ENCODE data around the gene MTFR2. TPM values are rescaled to one million over a fixed set of nuclear protein-coding genes. Genes with fewer than 3 reads are reported as not detected.

The MTFR2 gene
- total and polyA plus RNA-seq, 2 donors (not counting 3 experiments of a cell fraction or from before 2014, with no cell fraction given), result 7.7 to 8.7 TPM

GRCh38 chr6:136251394-136251793 lies 1.3 kb upstream of the MTFR2 start:
- no peaks in the 10 kb centered on the region for H4K20me1 ChIP-seq (replicated peaks; ENCODE audit: control insufficient read depth, extremely low read depth, insufficient read depth, low read length)
- H2AFZ ChIP-seq (ENCODE audit: low read depth, low read length), result no peak overlapping the region
- no TSS peak for BruUV-seq (replicated peaks)
- ChIA-PET CTCF (interaction anchor here (1.1 to 4.1 kb wide), 3 partner anchors 9 to 219 kb away, joined by 3 to 20 read pairs (median 12); no protein-coding TSS in a partner anchor), POLR2A (interaction anchor here (1.3 to 1.4 kb wide), 2 partner anchors 9 to 38 kb away, joined by 3 to 6 read pairs; partner anchors contain the start of gene BCLAF1)
- TF ChIP-seq GATA2 (IDR thresholded peaks at IDR 0.05; ENCODE audit: insufficient read depth, insufficient read length, low read depth, low read length), result no peak
- TF ChIP-seq POLR2A (IDR thresholded peaks at IDR 0.05; ENCODE audit: low read depth, low read length), result peak; percentile 44
- H3K27me3 ChIP-seq (ENCODE audit: control insufficient read depth in 2 of 2, insufficient read depth in 2 of 2, low read length in 2 of 2), result no peaks in the 10 kb centered on the region
- H3K9ac ChIP-seq (replicated peaks; ENCODE audit: extremely low read depth, insufficient read depth, low read length), result no peak overlapping the region
- H3K4me2 ChIP-seq (ENCODE audit: insufficient read depth, low read length), result peak overlapping the region; percentile 92
- H3K4me3 ChIP-seq (replicated peaks in 1 of 3; ENCODE audit: insufficient read depth in 1 of 3, low read depth in 1 of 3, low read length in 3 of 3), result peak overlapping the region in 1 of 3 experiments; percentile 85
- peaks cover 12% of the 10 kb centered on the region for H3K4me1 ChIP-seq (ENCODE audit: control insufficient read depth, extremely low read depth, insufficient read depth, low read length)
- DNase-seq (ENCODE audit: low read depth, low spot score), result peak; percentile 30
- H3K9me3 ChIP-seq (replicated peaks; ENCODE audit: control insufficient read depth, insufficient read depth, low read length), result no peaks in the 10 kb centered on the region
- H3K36me3 ChIP-seq (ENCODE audit: control insufficient read depth in 2 of 2, extremely low read depth in 1 of 2, insufficient read depth in 2 of 2, low read length in 2 of 2), result no peaks in the 10 kb centered on the region
- no peaks in the 10 kb centered on the region for H3K9me1 ChIP-seq (replicated peaks; ENCODE audit: control insufficient read depth, extremely low read depth, insufficient read depth, low read length)
- intact Hi-C loops (cut with micrococcal nuclease) (no loop called here), dilution Hi-C loops (cut with MboI; ENCODE audit: extremely low pct_ligation_motif_present, low sequenced_read_pairs) (no loop called here)
- FAIRE-seq, result no peak
- no peak overlapping the region for H3K27ac ChIP-seq (ENCODE audit: insufficient read depth, low read depth, low read length)
- H3K79me2 ChIP-seq (ENCODE audit: control insufficient read depth, insufficient read depth, low read length), result peaks cover 10% of the 10 kb centered on the region

- intact Hi-C loops (cut with micrococcal nuclease), result loop anchor here (1.0 kb wide), 2 partner anchors 39 to 753 kb away; partner anchors contain the start of genes AHI1 and BCLAF1
- FAIRE-seq, result no peak
These were observed 536 bp upstream of the MTFR2 start for GRCh38 chr6:136250686-136251008.

More at GRCh38 chr6:136250686-136251008, 536 bp upstream of the MTFR2 start:
- ChIA-PET CTCF (interaction anchor here (0.9 to 4.1 kb wide), 7 partner anchors 10 to 715 kb away, joined by 3 to 20 read pairs (median 5); partner anchors contain the start of gene BCLAF1), POLR2A (interaction anchor here (1.3 to 1.4 kb wide), 2 partner anchors 9 to 39 kb away, joined by 3 to 6 read pairs; partner anchors contain the start of gene BCLAF1)
- TF ChIP-seq POLR2A (IDR thresholded peaks at IDR 0.05; ENCODE audit: low read depth, low read length) (no peak), GATA2 (IDR thresholded peaks at IDR 0.05; ENCODE audit: insufficient read depth, insufficient read length, low read depth, low read length) (no peak)
- H4K20me1 ChIP-seq (replicated peaks; ENCODE audit: control insufficient read depth, extremely low read depth, insufficient read depth, low read length), result no peaks in the 10 kb centered on the region
- H3K9me1 ChIP-seq (replicated peaks; ENCODE audit: control insufficient read depth, extremely low read depth, insufficient read depth, low read length), result no peaks in the 10 kb centered on the region
- DNase-seq (ENCODE audit: low read depth, low spot score), result no peak
- TSS peak; percentile 49 for BruUV-seq (replicated peaks)
- H3K4me1 ChIP-seq (ENCODE audit: control insufficient read depth, extremely low read depth, insufficient read depth, low read length), result peaks cover 12% of the 10 kb centered on the region
- no peaks in the 10 kb centered on the region for H3K36me3 ChIP-seq (ENCODE audit: control insufficient read depth in 2 of 2, extremely low read depth in 1 of 2, insufficient read depth in 2 of 2, low read length in 2 of 2)
- peak overlapping the region; percentile 92 for H3K4me2 ChIP-seq (ENCODE audit: insufficient read depth, low read length)
- no peaks in the 10 kb centered on the region for H3K9me3 ChIP-seq (replicated peaks; ENCODE audit: control insufficient read depth, insufficient read depth, low read length)
- H3K27me3 ChIP-seq (ENCODE audit: control insufficient read depth in 2 of 2, insufficient read depth in 2 of 2, low read length in 2 of 2), result no peaks in the 10 kb centered on the region
- no peak overlapping the region for H3K27ac ChIP-seq (ENCODE audit: insufficient read depth, low read depth, low read length)
- peak overlapping the region; percentile 49 to 97 (median 85) for H3K4me3 ChIP-seq (replicated peaks in 1 of 3; ENCODE audit: insufficient read depth in 1 of 3, low read depth in 1 of 3, low read length in 3 of 3)
- dilution Hi-C loops (cut with MboI; ENCODE audit: extremely low pct_ligation_motif_present, low sequenced_read_pairs), result no loop called here
- H2AFZ ChIP-seq (ENCODE audit: low read depth, low read length), result peak overlapping the region; percentile 51
- peaks cover 10% of the 10 kb centered on the region for H3K79me2 ChIP-seq (ENCODE audit: control insufficient read depth, insufficient read depth, low read length)
- peak overlapping the region; percentile 59 for H3K9ac ChIP-seq (replicated peaks; ENCODE audit: extremely low read depth, insufficient read depth, low read length)
